ENCODE data around the gene DSC1.

The DSC1 gene

GRCh38 chr18:31102941-31103340 lies 59.7 kb downstream of the DSC1 start:
- no peak for DNase-seq

- DNase-seq, result no peak
These were observed 60.5 kb downstream of the DSC1 start, which contains the start of gene DSC2 for GRCh38 chr18:31102025-31102684. Gene DSC2 (minus strand): TSS chr18:31102421. CDS start chr18:31101971, 450 bp downstream.

DNA sequence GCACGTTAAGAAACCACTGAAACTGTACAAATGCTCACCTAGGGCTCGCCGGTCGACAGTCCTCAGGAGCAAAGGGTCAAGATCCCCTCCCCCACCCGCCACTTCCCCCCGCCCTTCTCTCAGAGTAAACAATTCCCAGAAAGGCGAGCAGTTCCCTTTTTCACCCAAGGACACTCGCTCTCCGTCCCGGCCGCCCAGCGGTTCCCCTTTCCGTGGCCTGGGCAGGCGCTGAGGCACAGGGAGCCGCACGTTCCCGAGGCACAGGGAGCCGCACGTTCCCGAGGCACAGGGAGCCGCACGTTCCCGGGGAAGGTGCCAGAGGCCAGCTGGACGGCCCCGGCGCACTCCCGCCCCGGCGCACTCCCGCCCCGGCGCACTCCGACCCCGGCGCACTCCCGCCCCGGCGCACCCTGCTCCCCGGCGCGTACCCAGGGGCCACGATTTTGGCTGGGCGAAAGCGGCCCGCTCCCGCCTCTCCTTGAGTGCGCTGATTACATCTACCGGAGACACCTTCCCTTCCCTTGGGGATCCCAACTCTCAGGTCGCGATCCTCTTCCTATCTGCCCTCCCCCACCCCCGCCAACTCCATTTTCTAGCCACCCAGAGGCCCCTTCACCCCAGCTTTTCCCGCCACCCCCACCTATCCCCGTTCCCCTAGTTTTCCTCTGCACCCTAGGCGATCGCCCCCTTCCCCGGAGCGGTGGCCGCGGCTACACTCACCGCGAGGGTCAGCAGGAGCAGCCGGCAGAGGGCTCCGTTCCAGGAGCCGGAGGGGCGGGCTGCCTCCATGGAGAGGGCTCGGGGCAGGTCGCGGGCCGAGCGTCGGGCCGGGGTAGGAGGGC lies 61.3 kb downstream of the DSC1 start:
- DNase-seq, result no peak

DNA sequence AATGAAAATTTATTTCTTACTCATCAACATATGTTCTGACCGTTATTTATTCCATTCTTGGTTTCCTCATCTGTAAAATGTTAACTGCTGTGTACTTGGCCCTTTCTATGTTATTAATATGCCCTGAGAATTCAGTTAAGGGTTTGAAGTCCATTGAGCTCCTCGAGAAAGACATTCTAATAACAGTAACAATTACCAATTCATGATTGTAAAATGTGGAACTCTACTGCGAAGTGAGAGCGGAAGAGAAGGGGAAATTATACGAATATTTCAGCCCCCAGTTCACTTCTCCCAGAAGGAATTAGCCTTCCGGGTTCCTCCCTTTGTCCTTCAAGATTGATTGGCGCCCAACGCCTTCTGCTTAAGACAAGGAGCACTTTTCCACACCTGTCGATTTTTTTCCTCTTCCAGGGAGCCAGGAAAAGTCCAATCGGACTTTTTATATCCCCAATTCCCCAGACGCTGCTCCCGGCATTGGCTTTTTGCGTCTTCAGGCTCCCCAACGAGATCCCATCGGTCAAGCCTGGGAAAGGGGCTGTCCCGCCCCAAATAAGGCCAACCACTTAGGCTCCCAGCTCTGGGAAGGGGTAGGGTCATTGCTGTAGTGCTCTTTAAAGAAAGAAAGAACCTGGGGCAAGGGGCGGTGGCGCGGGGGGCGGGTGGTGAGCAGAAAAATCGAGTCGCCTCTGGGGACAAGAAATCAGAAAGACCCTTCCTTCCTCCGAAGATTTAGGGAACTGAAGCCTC lies 62.0 kb downstream of the DSC1 start:
- no peak for DNase-seq

DNA sequence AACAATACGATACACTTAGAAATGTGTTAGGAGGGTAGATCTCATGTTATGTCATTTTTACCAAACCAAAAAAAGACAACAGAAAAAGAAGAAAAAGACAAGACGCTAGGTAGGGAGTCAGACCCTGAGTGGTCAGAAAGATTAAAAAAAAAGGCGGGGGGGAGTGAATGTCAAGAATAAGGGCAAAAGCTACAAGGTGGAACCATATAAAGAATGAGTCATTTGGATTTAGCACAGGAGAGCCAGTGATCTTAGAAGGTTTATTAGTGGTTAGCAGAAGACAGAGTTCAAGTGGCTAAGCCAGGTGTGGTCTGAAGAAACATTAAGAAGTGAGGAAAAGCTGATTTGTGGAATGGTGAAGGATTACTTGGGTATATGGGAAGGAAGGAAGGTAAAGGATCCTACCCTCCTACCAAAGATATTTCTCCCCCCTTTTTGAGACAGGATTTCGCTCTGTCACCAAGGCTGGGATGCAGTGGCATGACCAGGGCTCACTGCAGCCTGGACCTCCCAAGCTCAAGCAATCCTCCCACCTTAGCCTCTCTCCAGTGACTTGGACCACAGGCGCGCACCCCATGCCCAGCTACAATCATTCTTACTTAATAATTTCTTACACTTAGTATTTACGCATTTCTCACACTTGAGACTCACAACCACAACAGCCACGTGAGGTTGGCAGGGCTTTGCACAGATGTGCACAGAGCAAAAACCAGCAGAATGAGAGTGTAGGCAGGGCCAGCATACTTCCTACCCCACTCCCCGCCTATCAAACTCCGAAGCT lies 63.0 kb downstream of the DSC1 start:
- no peak for DNase-seq

DNA sequence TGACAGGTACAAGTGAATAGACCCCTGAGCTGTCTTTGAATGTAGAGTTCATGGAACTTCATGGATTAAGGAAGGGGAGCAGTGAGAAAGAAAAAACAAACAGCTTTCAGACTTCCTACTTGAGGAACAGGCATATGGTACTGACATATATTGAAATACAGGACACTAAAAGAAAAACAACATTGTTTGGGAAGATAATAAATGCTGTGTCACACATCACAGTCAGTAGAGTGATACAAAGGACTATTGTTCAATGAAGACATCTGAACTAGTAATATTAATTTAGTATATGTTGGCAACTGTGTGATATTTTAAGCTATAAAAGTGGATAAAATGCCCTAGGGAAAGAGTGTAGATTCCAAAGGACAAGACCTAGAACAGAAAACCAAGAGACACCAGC lies 63.8 kb downstream of the DSC1 start:
- DNase-seq, result no peak

DNA sequence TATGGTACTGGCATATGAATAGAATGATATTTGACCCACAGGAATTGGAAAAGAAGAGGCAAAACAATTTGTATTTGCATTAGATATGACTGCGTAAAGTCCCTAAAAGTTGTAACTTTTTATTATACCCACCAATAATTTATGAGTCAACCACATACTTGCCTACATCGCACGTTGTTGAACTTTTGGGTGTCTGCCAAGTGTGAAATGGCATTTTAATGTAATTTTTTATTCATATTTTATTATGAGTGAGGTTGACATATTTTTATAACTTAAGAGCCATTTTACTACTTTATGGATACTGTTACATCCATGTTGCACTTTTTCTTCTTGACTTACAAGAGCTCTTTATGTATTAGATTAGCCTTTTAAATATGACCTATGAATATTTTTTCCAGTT lies 65.0 kb downstream of the DSC1 start:
- DNase-seq, result no peak

GRCh38 chr18:31093880-31094279 lies 68.8 kb downstream of the DSC1 start:
- DNase-seq, result no peak

DNA sequence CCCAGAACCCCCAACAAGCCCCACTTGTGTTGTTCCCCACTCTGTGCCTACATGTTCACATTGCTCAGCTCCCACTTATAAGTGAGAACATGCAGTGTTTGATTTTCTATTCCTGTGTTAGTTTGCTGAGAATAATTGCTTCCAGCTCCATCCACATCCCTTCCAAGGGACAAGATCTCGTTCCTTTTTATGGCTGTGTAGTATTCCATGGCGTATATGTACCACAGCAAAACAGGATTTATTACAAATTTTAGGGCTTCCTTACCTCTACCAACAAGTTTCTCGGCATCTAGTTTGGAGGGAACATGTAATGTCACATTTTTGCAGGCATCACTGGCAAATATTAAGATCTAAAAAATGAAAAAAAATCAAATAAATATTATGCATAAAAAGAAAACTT lies 69.4 kb downstream of the DSC1 start:
- DNase-seq, result no peak

- DNase-seq, result no peak
These were observed 71.3 kb downstream of the DSC1 start for GRCh38 chr18:31091350-31091749.

GRCh38 chr18:31088532-31088931 lies 74.1 kb downstream of the DSC1 start:
- DNase-seq, result no peak

DNA sequence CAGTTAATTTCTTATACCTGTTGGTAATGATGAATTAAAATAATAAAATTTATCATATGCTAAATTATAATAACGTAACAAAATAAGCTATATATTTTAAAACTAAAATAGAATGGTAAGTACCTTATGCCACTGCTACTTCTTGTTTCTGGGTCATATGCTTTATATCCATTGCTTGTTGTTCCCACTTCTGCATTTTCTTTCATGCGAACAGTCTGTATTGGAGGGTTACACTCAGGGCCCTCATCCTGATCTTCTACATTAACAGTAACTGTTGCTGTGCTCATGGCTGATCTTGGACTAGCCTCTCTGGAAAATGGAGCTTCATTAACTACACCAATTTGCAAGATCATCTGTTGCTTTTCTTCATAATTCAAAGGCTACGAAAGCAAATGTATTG lies 82.7 kb downstream of the DSC1 start:
- no peak for DNase-seq
